DOHH2 (cell line): ENCODE data around the gene HLA-G.

Experiments used
- H3F3A ChIP-seq: fragments of 200-600 bp; sonication (generic), shearing (Covaris generic); 2 replicates; pipeline ENCODE4 v1.6.0; 2016; ENCODE audit warnings: antibody characterized with exemption, mild to moderate bottlenecking; ENCODE audit not compliant: control insufficient read depth, insufficient read depth
- H3K27ac ChIP-seq: fragments of 200-600 bp; sonication (generic); 2 replicates; pipeline ENCODE4 v1.5.1; 2014; ENCODE audit warnings: low read depth, mild to moderate bottlenecking, low read length, moderate library complexity
- H3K27me3 ChIP-seq: fragments of 200-600 bp; sonication (generic); 2 replicates; pipeline ENCODE4 v1.6.1; 2014; ENCODE audit warnings: mild to moderate bottlenecking, low read length, mixed read lengths; ENCODE audit not compliant: control insufficient read depth
- H3K36me3 ChIP-seq: fragments of 200-600 bp; sonication (generic); 2 replicates; pipeline ENCODE4 v1.6.1; 2014; ENCODE audit warnings: mild to moderate bottlenecking, low read length, moderate library complexity, mixed read lengths; ENCODE audit not compliant: control insufficient read depth
- H3K4me1 ChIP-seq: fragments of 200-600 bp; sonication (generic); 2 replicates; pipeline ENCODE4 v1.6.1; 2014; ENCODE audit warnings: mild to moderate bottlenecking, low read length, mixed read lengths; ENCODE audit not compliant: control insufficient read depth
- H3K4me2 ChIP-seq: fragments of 200-600 bp; sonication (generic); 2 replicates; pipeline ENCODE4 v1.6.0; 2014; ENCODE audit warnings: mild to moderate bottlenecking, low read length, moderate library complexity
- H3K4me3 ChIP-seq: fragments of 200-600 bp; sonication (generic); 2 replicates; pipeline ENCODE4 v1.5.1; 2014; ENCODE audit warnings: mild to moderate bottlenecking, low read length, mixed read lengths
- H3K79me2 ChIP-seq: fragments of 200-600 bp; sonication (generic); 2 replicates; pipeline ENCODE4 v1.6.1; 2014; ENCODE audit warnings: mild to moderate bottlenecking, low read length, mixed read lengths; ENCODE audit not compliant: control insufficient read depth
- H3K9me2 ChIP-seq: fragments of 200-600 bp; sonication (generic); replicated peaks from 2 replicates; pipeline ENCODE4 v1.6.1; 2014; ENCODE audit warnings: mild to moderate bottlenecking, low read length, mixed read lengths; ENCODE audit not compliant: control insufficient read depth
- H3K9me3 ChIP-seq: fragments of 200-600 bp; sonication (generic); 2 replicates; pipeline ENCODE4 v1.6.1; 2014; ENCODE audit warnings: antibody characterized with exemption, low read length, mixed read lengths; ENCODE audit not compliant: control insufficient read depth, insufficient read depth
- H4K20me1 ChIP-seq: fragments of 200-600 bp; sonication (generic); 2 replicates; pipeline ENCODE4 v1.6.0; 2014; ENCODE audit warnings: low read depth, mild to moderate bottlenecking, antibody characterized with exemption, low read length, moderate library complexity; ENCODE audit not compliant: control insufficient read depth, insufficient read depth
- CTCF ChIP-seq: fragments of 200-600 bp; sonication (generic); IDR thresholded peaks from one replicate; pipeline ENCODE4 v1.5.1; 2014; ENCODE audit warnings: antibody characterized with exemption, mild to moderate bottlenecking, low read depth, low read length; ENCODE audit not compliant: poor library complexity, severe bottlenecking
- EZH2phosphoT487 ChIP-seq: fragments of 200-600 bp; sonication (generic); IDR thresholded peaks from 2 replicates; pipeline ENCODE4 v1.6.1; 2017; ENCODE audit warnings: borderline replicate concordance, mild to moderate bottlenecking, antibody characterized with exemption, low read length, moderate library complexity, mixed read lengths

Gene HLA-G

DNA sequence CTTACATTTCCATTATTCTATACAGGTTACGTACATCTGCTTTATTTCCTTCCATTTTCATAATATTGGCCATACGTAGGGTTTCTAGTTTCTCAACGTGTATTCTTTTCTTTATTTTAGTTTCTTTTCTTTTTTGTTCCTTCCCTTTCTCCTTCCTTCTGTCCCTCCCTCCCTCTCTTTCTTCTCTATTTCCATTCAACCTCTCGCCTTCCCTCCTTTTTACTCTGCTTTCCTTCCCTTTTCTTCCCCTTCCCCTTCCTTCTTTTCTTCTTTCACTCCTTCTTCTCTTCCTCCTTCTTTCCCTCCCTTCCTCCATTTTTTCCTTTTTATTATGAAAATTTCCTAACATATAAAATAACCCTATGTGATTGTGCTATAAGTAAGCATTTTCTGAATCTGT is 8.7 kb upstream of the HLA-G start:
- Histone ChIP-seq H3K4me3 (no peak overlapping the region), H3K36me3 (no peaks in the 10 kb centered on the region), H3K27me3 (peaks cover 5% of the 10 kb centered on the region; the same call in 1 of the 2 replicates), H3K9me2 (no peaks in the 10 kb centered on the region), H3K4me2 (no peak overlapping the region), H3K9me3 (no peaks in the 10 kb centered on the region), H3F3A (no peaks in the 10 kb centered on the region), H3K27ac (no peak overlapping the region), H3K79me2 (no peaks in the 10 kb centered on the region), H3K4me1 (no peaks in the 10 kb centered on the region; the same call in 1 of the 2 replicates), H4K20me1 (no peaks in the 10 kb centered on the region)
- no peak for TF ChIP-seq CTCF

- Histone ChIP-seq H3K36me3 (no peaks in the 10 kb centered on the region), H3K79me2 (no peaks in the 10 kb centered on the region), H3K27ac (no peak overlapping the region), H3K9me3 (no peaks in the 10 kb centered on the region), H3K4me3 (peak overlapping the region; percentile 11; the same call in 1 of the 2 replicates), H3K9me2 (no peaks in the 10 kb centered on the region), H3K27me3 (peaks cover 5% of the 10 kb centered on the region; the same call in 1 of the 2 replicates), H3F3A (no peaks in the 10 kb centered on the region), H4K20me1 (no peaks in the 10 kb centered on the region), H3K4me2 (peak overlapping the region; percentile 38), H3K4me1 (peaks cover 18% of the 10 kb centered on the region)
- TF ChIP-seq EZH2phosphoT487 = no peak
- no peak for TF ChIP-seq CTCF
These were observed 3.5 kb upstream of the HLA-G start for GRCh38 chr6:29824144-29824543.

- TF ChIP-seq CTCF (no peak), EZH2phosphoT487 (no peak)
- no peak overlapping the region for H3K27ac ChIP-seq
- H4K20me1 ChIP-seq = no peaks in the 10 kb centered on the region
- H3K27me3 ChIP-seq = peaks cover 4% of the 10 kb centered on the region; the same call in 1 of the 2 replicates
- peaks cover 18% of the 10 kb centered on the region for H3K4me1 ChIP-seq
- no peaks in the 10 kb centered on the region for H3K36me3 ChIP-seq
- no peaks in the 10 kb centered on the region for H3F3A ChIP-seq
- no peak overlapping the region for H3K4me2 ChIP-seq
- no peak overlapping the region for H3K4me3 ChIP-seq
- no peaks in the 10 kb centered on the region for H3K9me3 ChIP-seq
- no peaks in the 10 kb centered on the region for H3K9me2 ChIP-seq
- no peaks in the 10 kb centered on the region for H3K79me2 ChIP-seq
These were observed 1.8 kb upstream of the HLA-G start for GRCh38 chr6:29825848-29826247.
